Iris pigment epithelial cell (primary cell): ENCODE data around the gene GPR55.

Experiments used
- DNase-seq: peaks from one replicate; pipeline ENCODE4 v3.0.0-alpha.2; 2011; ENCODE audit warnings: low read depth

The GPR55 gene

DNA sequence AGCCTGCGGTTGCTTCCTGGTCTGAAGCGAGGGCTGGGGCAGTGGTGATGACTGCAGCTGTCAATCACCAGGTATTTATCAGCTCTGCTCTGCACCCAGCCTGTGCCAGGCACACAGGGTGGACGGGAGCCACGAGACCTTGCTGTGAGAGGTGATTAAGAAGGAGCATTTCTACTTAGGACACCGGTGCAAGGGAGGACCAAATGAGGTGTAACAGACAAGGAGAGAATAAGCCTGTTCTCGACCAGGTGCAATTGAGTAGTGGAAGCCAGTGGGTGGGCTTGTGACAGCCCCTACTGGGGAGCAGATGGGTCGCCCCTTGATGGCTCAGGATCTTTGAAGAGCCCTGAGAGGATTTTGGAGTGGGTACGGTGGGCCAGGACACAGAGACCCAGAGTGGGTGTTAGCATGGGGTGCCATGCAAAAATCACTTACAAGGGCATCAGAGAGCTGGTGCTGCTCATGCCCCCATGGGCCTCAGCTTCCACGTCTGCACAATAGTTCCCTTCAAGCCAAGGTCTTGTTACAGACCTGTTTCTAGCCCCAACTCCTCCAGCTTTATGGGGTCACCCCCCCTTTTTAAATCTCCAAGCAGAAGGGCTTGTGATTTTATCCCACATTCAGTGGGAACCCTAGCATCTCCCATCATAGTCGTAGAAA lies 24.6 kb downstream of the GPR55 start:
- no peak for DNase-seq

DNA sequence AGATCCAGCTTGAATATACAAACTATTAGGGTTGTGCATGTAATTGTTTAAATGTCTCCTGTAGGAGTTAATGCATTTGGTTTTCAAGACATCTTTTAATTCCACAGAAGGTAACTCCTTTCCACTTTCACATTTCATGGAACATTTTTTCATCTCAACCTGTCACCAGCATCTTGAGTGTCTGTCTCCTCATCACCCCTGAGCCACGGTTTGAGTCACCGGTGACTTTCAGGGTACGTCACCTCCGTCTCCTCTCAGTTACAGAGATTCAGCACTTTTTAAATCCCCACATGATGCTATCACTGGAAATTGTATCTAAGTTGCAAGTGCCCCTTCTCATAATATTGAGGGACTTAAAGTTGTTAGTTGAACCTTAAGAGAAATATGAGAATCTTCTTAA lies 25.3 kb downstream of the GPR55 start:
- no peak for DNase-seq

DNA sequence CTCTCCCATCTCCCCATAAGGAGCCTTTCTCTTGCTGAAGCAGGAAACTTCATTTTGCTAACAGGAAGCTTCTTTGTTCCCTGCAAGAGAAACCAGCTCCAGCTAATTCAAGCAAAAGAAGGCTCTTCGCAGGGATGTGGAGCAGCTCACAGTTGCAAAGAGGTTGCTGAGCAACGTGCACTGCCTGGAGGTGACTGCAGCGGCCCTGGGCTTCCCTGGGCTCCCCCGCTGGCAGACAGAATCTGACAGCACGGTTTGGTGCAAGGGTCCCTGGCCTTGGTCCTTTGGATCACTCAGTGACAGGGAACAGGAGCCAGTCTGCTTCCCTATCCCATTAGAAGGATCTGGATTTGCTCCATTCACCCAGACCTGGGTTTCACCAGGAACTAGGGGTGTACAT lies 25.8 kb downstream of the GPR55 start:
- DNase-seq: no peak

DNA sequence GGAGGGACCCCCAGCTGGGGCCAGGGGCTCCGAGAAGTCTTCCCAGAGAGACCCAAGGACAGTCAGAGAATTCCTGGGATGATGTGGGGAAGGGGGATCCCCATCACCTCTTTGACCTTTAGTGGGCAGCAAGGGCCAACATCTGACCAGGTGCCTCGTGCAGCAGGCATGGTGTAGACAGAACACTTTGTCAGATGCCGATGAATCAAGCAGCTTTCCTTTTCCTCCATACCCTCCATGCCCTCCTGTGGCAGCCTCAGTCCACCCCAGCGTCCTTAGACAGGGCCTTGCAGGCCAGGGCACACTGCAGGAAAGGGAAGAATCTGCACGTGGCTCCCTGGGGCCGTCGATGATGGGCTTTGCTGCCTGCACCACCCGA lies 26.3 kb downstream of the GPR55 start:
- no peak for DNase-seq

DNA sequence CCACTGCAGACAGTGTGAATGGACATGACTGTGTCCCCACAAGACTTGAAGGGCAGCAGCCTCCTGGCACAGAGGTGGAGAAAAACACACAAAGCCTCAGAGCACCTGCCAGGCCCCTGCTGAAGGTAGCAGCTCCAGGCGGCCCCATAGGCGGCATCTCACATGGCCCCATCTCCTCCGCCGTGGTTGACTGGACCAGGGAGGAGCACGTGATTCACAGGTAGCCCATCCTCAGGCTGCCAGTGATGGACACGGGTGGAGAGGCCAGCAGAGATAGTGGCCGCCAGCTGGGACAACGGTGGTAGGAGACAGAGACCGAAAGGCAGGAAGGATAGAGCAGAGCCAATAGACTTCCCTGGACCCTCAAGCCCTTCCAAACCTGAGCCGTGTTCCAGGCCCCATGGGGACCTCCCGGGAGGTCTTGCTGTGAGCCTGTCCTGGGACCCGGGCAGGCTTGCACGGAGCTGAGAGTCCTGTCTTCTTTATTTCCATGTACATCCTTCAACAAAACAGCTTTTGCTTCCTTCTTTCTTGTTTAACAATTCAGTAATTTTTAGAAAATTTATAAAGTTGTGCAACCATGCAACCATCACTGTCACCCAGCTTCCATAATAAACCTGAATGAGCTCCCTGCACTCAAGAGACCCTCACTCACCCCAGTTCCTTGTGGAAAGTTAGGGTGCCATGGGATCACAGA lies 26.9 kb downstream of the GPR55 start:
- no peak for DNase-seq

DNA sequence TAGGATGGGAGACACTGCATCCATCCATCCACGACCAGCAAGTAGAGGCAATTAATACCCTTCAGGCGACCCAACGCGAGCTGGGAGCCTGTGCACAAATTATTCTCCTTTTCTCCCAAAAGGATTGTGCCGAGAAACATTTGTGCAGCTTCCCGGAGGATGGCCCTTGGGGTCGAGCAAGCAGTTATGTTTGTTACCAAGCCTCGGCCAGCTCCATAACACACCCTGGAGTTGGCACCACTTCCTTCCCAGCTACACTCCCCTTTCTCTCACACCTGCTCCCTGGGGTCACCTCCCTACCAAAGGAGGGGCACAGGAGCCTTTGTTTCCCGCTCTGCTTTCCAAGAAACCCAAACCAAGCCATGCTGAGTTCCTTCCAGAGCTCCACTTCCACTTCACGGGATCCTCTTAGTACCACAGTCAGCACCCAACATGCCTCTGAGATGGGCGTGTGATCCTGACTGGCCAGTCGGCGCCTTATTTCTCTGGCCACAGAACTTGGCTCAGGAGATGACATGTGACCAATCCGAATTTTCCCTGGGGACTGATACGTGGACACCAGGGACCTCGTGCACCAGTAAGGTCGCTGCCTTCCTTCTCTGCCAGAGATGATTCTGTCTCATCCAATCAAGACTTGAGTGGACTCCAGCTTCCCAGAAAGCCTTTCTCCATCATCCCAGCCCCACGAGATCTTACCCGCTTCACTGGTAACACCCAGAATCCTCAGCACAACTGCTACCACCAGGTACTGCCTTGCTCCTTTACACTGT lies 28.5 kb downstream of the GPR55 start:
- no peak for DNase-seq

DNA sequence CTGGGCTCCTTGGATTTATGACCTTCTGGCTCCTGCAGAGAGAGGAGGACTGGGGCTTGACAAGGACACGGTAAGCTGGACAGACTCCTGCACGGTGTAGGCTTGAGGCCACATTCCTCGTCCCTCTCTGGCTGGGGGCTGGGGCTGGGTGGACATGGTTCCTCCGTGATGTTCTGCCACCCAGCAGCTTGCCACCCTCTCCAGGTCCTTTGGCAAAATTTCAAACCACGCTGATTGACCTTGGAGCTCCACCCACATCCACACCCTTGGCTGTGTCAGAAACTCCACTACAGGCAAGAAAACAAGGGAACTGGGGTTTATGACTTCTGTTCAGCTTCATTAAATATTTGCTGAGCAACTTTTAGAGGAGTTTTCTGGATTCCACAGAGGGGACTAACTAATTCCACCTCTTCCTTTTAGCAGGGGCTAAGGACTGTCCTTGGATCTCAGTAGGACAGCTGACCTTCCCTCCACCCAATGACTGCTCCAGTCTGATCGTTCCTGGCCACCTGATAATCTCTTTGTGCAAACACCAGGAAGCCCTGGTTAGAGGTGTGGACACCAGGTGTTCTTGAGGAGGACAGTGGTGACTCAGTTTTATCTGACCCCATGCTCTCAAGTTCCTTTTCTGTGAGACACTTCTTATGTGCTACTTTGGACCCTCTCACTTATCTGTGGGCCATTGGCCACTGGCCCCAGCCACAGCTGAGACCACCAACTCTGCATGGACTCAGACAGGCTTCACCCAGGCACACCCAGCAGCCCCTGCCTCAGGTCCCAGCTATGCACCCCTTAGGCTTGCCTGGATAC lies 29.3 kb downstream of the GPR55 start:
- DNase-seq: no peak

DNA sequence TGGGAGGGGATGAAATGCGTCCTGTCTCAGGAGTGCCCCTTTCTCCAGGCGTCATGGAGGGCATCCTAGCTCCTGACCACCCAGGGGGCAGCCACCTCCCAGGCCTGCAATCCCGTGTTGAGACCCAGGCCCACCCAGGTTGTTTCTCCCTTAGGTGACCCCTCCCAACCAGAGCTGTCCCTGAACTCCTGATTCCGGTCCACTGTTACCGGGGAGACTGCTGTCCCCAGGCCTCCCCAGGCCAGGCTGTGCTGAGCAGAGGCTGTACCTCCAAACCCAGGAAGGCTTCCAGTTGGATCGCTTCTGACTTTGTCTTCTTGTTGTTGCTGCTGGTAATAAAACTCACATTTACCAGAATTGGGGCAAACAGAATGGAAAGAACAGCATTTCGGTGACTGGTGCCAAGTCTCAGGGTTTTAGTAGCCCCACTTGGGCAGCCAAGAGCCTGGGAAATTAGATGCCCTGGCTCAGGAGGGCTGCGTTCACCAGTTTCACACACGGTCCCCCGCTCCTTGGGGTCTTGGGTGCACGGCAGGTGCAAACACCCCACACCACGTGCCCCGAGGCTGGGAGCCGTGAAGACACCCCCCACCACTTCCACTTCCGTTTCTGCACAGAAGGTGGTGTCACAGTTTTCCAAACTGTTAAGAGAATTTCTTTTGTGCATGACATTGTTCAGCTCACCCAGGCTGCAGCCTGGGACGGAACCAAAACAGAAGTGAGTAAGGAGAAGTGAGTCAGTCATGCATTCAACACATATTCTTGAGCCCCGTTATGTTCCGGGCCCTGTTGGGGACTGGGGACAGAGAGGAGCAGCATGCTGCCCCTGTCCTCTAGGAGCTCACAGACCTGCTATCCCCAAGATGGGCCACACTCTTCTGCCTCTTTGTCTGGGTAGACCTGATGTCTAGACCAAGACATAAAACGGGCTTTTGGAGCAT lies 30.9 kb downstream of the GPR55 start:
- DNase-seq: no peak

DNA sequence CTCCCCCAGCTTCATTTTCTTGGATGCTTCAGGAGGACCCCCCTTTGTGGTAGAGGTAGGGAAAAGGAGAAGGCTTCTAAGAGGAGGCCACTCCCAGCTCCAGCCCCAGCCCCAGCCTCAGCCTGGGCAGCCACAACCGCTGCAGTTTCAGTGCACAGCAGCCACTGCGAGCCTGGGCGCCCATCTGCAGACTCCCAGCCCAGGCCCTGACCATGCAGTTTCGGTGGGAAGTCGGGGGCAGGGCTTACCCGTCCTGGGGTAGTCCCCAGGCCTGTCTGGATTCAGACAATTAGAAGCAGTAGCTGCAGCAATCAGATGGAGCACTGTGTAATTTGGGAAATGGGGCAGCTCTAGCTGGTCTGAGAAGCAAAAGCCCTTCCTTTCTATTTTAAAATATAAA lies 31.7 kb downstream of the GPR55 start:
- no peak for DNase-seq

DNA sequence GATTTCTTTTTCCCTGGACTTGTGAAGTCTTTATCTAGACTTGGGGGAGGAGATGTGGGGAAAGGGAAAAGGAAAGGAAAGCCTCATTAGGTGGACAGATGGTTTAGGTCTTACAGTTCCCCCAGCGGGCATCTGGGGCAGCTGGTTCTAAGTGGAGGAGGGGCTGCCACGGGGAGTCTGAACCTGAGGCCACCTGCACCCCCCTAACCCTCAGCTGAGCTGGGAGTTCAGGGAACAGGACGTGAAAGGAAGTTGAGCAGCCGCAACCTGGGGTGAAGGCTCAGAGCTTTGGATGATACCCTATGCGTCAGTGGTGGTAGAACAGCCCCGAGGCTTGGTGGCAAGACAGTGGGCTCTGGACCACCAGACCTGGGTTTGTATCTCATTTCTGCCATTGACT lies 33.5 kb downstream of the GPR55 start:
- no peak for DNase-seq

DNA sequence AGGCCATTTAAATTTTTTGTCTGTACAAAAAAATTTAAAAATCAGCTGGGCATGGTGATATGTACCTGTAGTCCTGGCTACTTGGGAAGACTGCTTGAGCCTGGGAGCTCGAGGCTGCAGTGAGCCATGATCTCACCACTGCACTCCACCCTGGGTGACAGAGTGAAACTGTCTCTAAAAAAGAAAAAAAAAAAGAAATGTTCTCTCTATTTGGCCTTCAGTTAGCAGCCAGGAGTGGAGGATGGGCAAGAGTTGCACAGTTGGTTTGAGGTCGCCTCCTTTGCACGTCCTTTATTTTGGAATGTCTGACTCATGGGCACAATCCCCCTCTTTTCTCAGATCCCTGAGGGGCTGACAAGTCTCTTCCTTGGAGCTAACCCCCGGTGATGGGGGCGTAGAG lies 34.0 kb downstream of the GPR55 start:
- DNase-seq: no peak

DNA sequence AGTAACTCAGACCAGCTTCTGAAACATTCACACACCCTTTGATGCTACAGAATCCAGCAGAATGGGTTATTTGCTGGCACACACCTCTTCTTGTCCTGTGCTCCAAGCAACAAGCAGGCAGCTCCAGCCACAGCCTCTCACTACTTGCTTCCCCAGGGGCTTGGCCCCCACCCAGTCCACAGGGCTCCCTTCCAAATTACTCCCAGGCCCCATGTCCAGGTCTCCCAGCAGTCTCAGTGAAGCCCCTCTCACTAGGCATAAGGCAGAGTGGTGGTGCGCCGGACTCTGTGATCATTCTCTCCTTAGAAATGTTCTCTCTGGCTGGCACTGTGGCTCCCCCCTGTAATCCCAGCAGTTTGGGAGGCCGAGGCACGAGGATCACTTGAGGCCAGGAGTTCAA lies 34.4 kb downstream of the GPR55 start:
- DNase-seq: no peak

DNA sequence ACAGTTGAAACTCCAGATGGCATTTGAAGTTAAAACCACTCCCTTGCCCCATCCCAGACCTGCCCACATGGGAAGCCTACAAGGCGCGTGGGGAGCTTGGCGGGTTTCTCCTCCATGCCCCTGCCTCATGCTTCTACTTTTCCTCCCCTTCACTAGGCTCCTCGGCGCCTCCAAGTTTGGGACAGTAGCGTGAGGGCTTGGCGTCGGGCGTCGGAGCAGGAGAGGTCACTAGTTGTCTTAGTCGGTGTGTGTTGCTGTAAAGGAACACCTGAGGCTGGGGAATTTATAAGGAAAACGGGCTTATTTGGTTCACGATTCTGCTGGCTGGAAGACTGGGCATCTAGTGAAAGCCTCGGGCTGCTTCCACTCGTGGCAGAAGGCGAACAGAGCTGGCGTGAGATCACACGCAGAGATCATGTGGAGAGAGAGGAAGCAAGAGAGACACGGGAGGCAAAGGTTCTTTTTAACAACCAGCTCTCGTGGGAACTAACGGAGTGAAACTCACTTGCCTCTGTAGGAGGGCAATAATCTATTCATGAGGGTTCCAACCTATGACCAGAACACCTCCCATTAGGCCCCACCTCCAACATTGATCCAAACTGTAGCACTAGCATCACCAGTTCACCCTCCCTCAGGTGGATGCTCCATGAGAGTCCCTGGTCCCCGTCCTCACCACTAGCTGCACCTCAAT lies 35.0 kb downstream of the GPR55 start:
- DNase-seq: no peak

DNA sequence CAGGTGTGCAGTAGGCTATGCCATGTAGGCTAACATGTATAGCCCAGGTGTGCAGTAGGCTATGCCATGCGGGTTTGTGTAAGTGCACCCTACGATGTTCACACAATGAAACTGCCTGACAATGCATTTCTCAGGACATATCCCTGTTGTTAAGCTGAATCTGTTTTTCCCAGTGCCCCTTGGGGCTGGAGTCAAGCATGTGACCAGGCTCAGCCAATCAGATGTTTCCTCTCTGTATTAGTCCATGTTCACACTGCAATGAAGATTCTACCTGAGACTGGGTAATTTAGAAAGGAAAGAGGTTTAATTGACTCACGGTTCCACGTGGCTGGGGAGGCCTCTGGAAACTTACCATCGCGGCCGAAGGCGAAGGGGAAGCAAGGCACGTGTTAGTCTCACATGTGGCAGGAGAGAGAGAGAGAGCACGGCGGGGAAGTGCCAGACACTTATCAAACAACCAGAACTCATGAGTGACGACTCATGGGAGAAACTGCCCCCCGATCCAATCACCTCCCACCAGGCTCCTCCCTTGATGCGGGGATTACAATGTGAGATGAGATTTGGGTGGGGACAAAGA lies 36.1 kb downstream of the GPR55 start:
- DNase-seq: no peak

DNA sequence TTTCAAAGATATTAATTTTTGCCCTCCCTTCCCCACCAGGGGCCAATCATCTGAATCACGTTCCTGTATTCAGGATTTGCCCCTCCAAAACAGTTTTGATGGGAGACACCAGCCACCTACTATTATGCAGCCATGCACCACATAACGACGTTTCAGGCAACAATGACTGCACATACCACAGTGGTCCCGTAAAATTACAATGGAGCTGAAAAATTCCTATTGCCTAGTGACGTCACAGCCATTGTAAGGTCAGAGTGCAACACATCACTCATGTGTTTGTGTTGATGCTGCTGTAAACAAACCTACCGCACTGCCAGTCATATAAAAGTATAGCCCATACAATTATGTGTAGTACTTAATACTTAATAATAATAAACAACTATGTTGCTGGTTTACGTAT lies 37.7 kb downstream of the GPR55 start:
- no peak for DNase-seq

DNA sequence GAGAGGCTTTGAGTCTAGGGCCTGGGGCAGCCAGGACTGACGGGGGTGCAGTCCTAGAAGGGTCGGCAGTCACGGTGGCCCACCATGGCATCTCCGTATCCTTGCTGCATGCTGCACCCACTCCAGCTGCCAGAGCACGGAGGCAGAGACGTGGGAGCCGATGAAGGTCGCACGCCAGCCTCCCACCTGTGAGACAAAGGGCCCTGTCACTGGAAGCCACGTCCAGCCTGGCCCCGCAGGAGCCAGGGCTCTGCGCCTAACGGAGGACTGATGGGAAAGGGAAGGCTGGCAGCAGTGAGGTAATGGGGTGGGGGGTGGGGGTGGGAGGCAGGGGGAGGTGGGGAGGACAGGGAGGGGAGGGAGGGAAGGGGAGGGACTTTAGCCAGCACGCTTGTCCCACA lies 38.4 kb downstream of the GPR55 start:
- no peak for DNase-seq

DNA sequence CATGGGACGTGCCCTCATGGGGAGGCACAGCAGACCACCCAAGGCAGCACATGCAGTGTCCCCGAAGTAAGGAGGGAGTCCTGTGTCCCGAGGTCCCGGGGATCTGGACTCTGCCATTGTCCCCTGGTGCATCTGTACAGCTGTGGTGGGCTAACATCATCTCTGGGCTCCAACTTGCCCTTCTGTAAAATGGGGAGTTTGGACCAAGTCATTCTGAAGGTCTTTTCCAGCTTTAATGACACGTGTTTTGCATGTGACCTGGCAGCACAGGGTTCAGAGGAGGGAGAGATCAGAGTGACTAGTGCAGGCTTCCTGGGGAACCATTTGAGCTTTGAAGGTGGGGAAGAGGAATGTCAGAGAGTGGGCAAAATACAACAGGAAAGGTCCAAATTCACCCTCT lies 38.8 kb downstream of the GPR55 start:
- DNase-seq: no peak

DNA sequence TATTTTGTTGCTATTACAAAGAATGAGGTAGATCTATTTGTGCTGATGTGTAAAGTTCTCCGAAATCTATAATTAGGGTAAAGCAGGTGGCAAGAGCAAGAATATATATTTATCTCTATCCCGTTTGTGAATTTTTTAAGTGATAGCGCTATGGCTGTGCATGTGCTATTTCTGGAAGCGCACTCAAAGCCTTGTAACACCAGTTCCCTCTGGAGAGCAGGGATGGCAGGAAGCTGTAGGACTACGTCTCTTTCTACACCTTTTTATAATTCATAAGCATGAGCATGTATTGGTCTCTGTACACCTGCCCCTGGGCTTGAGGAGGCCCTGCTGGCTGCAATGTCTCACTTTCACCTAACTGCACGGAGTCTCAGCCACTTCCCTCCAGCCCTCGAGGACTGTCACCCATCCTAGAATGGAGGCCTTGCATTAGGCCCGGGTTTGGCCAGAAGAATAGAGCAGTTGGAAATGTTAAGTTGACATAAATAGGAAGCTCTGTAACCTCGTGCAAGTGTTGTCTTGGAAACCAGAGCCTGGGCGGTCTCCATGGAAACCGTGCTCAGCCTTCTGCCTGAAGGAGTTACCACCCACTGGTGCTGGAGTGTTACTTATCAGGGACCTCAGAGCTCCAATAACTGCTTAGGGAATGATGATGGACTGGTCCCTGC lies 39.4 kb downstream of the GPR55 start:
- peak; percentile 77 for DNase-seq

DNA sequence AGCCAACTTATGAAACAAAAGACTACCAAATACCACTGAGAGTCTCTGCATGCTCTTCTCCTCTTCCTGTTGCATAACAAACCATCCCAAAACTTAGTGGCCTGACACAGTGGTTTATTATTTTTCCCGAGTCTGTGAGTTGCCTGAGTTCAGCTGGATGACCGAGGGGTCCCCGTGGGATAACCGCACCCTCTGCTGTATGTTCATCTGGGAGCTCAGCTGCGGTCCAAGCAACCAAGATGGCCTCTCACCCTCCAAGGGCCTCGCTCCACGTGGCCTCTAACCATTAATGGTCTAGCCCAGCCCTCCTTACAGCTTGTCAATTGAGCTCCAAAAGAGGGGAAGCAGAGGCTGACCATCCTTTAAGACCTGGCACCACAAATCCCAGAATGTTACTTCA lies 43.2 kb downstream of the GPR55 start:
- no peak for DNase-seq

DNA sequence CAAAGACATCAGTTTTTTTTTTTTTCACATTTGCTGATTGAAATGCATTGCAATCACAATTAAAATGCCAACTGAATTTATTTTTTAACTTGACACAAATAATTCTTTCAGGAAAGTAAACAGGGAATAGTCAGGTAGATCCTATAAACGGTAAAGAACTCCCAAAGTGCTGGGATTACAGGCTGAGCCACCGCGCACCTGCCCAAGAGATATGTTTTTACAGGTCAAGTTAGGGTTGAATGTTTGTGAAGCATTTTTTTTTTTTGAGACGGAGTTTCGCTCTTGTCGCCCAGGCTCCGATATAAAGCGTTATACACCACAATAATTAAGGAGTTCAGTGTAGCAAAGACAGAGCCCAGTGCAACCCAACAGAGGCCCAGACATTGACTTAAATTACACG lies 45.2 kb downstream of the GPR55 start:
- no peak for DNase-seq
